Measurements from ENCODE around the gene DMRTC1.
"Not testable (repeated sequence)": the region's sequence is repeated elsewhere in the genome, so short reads cannot be mapped to it uniquely, and the experiment has no call there.

DMRTC1 gene, protein sequence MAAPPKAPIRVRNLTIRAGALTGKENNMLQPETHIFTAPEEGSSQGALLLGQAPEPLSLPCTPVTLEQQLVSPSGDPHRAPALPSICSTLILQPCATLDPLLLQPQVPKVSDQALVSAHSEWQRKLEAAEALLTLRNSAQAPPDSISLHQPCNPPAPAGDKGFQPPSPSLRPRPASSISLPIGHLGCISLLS
- long read RNA-seq, donor 1, result 0 reads
- long read RNA-seq, donor 2, result 0 reads
- long read RNA-seq, donor 3, result 0 reads
- long read RNA-seq, donor 4, result 0 reads
- long read RNA-seq, donor 5, result 0 reads
- long read RNA-seq, donor 6, result 0 reads
- long read RNA-seq, donor 7, result 0 reads
- long read RNA-seq, donor 8, partial matches to known transcripts, result 0 of 1 reads
- long read RNA-seq, donor 8, other reads (novel, unspliced or antisense), result 0 of 1 reads

DNA sequence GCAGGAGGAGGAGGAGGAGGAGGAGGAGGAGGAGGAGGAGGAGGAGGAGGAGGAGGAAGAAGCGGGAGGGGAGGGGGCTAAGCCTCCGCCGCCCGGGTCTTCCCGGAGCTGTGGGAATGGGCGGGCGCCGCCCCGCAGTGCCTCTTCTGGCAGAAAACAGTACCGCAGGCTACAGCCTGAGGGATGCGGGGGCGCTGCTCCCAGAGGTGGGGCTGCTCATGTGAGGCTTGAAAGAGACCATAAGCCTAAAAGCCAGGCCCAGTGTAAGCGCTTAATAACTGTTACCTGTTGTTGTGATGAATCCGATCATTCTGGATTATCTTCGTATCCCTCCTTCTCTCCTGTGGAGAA lies at the start of gene DMRTC1:
Gene DMRTC1, minus strand, starts transcription at position 19 of the 351 bp plus-strand sequence. CDS start 68,143 bp downstream, outside the sequence.
- DNase-seq, result not testable (repeated sequence)

DNA sequence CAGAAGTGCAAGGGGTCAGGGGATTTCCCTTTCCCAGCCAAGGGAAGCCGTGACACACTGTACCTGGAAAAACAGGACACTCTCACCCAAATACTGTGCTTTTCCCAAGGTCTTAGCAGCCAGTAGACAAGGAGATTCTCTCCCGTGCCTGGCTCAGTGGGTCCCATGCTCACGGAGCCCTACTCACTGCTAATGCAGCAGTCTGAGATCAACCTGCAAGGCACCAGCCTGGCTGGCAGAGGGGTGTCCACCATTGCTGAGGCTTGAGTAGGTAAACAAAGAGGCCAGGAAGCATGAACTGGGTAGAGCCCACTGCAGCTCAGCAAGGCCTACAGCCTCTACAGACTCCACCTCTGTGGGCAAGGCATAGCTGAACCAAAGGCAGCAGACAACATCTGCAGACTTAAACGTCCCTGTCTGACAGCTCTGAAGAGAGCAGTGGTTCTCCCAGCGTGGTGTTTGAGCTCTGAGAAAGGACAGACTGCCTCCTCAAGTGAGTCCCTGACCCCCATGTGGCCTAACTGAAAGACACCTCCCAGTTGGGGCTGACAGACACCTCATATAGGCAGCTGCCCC lies 37.3 kb upstream of the DMRTC1 start:
- not testable (repeated sequence) for DNase-seq

GRCh38 chrX:72974885-72975284 lies 31.2 kb upstream of the DMRTC1 start:
- DNase-seq, result not testable (repeated sequence)

- DNase-seq, result not testable (repeated sequence)
Observed at GRCh38 chrX:72971859-72972258, 28.2 kb upstream of the DMRTC1 start.

GRCh38 chrX:72959971-72960370 lies 16.3 kb upstream of the DMRTC1 start:
- not testable (repeated sequence) for DNase-seq

- DNase-seq, result not testable (repeated sequence)
Observed at GRCh38 chrX:72943035-72943818, 410 bp downstream of the DMRTC1 start.

DNA sequence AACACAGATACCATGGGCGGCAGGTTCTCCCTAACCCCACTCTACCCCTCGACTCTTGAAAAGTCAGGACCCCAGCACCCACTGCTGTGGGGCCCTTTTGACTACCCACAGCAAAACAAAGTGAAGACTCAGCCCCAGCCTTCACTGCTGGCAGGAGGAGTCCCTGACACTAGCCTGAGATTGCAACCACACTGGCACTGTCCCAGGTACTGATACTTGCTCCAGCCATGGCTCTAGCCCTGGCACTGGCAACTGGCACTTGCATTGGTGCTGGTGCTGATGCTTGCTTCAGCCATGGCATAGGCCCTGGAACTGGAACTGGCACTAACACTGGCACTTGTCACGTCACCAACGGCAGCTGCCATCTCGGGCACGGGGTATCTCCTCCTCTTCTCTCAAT lies 1.4 kb downstream of the DMRTC1 start:
- not testable (repeated sequence) for DNase-seq

DNA sequence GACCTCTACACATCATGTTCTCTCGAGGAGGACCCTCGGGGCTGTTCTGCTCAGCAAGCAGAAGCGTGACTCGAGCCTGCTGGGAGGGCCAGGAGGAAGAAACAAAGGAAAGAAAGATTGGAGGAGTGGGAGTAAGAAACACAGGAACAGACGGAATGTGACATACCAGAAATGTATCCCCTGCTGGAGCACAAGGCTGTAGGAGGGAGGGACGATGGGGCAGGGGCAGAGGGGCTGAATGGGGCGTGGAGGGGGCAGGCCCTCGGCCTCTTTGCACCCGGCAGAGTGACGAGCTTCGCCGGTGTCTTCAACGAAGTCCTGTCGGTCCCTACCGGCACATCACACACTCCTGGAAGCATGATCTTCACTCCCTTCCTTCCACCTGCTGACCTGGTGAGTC lies 5.7 kb downstream of the DMRTC1 start, which contains the start of gene FAM236A:
Gene FAM236A, plus strand, starts transcription at position 301 of the 400 bp plus-strand sequence. Its CDS starts 57 bp downstream, at position 358.
- DNase-seq, result not testable (repeated sequence)

- not testable (repeated sequence) for DNase-seq
Observed at GRCh38 chrX:72936882-72937455, 6.7 kb downstream of the DMRTC1 start.

GRCh38 chrX:72936455-72936854 lies 7.2 kb downstream of the DMRTC1 start:
- DNase-seq, result not testable (repeated sequence)

- DNase-seq, result not testable (repeated sequence)
Observed at GRCh38 chrX:72932283-72932682, 11.4 kb downstream of the DMRTC1 start.

DNA sequence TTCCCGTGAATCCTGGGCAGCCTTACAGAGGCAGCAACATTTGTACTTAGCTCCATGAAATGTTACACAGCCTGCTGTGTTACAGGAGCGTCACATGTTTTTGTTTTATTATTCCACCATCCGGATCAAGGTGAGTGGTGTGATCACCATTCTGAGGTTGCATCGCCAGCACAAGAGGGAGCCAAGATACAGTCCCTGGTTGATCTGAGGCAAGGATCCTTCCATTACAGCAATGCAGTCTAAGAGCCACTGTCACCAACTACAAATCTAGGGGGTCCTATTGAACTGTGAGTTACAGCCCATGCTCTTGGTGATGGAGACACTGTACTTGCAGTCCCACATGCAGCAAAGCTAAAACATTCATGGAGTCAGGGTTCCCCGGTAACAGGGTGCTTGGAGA lies 27.5 kb downstream of the DMRTC1 start:
- not testable (repeated sequence) for DNase-seq

- DNase-seq, result not testable (repeated sequence)
Observed at GRCh38 chrX:72912315-72912714, 31.3 kb downstream of the DMRTC1 start, which contains the start of gene FAM236C. FAM236C (plus strand) TSS chrX:72912615; CDS start chrX:72912715, 100 bp downstream.

DNA sequence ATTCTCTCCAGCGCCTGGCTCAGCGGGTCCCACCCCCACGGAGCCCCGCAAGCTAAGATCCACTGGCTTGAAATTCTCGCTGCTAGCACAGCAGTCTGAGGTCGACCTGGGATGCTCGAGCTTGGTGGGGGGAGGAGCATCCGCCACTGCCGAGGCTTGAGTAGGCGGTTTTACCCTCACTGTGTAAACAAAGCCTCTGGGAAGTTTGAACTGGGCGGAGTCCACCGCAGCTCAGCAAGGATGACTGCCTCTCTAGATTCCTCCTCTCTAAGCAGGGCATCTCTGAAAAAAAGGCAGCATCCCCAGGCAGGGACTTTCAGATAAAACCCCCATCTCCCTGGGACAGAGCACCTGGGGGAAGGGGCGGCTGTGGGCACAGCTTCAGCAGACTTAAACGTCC lies 53.9 kb downstream of the DMRTC1 start:
- DNase-seq, result not testable (repeated sequence)

DNA sequence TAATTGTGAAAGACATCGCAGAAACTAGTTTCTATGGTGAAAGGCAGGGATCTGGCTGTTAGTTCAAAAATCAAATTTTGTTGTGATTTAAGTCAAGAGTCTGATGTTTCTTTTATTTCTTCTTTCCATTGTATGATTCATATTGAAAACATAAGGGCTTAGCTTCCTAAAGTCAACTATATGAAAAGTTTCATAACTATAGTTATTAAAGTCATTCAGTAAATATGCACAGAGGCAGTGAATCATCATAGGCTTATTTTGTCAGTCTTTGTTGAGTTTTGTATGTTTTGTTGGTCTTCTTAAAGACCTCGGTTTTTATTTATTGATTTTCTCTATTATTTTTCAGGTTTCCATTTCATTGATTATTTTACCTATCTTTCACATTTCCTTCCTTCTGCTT lies 60.7 kb downstream of the DMRTC1 start:
- not testable (repeated sequence) for DNase-seq

DNA sequence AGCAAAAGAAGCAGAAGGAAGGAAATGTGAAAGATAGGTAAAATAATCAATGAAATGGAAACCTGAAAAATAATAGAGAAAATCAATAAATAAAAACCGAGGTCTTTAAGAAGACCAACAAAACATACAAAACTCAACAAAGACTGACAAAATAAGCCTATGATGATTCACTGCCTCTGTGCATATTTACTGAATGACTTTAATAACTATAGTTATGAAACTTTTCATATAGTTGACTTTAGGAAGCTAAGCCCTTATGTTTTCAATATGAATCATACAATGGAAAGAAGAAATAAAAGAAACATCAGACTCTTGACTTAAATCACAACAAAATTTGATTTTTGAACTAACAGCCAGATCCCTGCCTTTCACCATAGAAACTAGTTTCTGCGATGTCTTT lies 106.1 kb downstream of the DMRTC1 start:
- not testable (repeated sequence) for DNase-seq

GRCh38 chrX:72830701-72831100 lies 112.9 kb downstream of the DMRTC1 start:
- DNase-seq, result not testable (repeated sequence)

All from right kidney (tissue), 9 donors.